GM19023 (cell line): ENCODE results near the gene ZNF417.
"Not testable (repeated sequence)": the region's sequence is repeated elsewhere in the genome, so short reads cannot be mapped to it uniquely, and the experiment has no call there.

Source experiments
- ATAC-seq: cut with Tn5 transposase; IDR thresholded peaks from one replicate; pipeline ENCODE4 v1.9.1; 2021; ENCODE audit warnings: mild to moderate bottlenecking, moderate library complexity; ENCODE audit not compliant: unreplicated experiment

The ZNF417 gene

GRCh38 chr19:57916168-57916995, at the start of gene ZNF417:
Gene ZNF417 (minus strand): TSS chr19:57916592. CDS start chr19:57916411, 181 bp downstream.
- peak; percentile 97 for ATAC-seq

DNA sequence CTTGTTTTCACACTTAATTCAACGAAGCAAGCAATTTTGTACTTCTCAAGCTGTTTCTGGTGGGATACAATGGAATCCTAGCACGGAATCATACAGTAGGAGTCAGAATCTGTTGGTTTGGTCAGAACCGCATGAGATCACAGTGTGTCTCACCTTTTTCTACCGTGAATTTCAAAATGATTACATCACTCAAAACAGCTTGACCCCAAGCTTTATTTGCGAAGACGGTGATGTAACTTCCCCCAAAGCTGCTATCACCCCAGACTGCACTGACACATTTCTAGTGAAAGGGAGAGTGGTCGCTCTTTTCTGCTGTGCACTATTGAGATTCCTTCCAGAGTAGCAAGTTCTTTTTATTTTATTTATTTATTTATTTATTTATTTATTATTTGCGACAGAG, 48.4 kb upstream of the ZNF417 start:
- no peak for ATAC-seq

- no peak for ATAC-seq
Measured at GRCh38 chr19:57961785-57962184, 45.4 kb upstream of the ZNF417 start.

GRCh38 chr19:57954996-57955395, 38.6 kb upstream of the ZNF417 start:
- ATAC-seq, result no peak

GRCh38 chr19:57949702-57950101, 33.3 kb upstream of the ZNF417 start:
- no peak for ATAC-seq

DNA sequence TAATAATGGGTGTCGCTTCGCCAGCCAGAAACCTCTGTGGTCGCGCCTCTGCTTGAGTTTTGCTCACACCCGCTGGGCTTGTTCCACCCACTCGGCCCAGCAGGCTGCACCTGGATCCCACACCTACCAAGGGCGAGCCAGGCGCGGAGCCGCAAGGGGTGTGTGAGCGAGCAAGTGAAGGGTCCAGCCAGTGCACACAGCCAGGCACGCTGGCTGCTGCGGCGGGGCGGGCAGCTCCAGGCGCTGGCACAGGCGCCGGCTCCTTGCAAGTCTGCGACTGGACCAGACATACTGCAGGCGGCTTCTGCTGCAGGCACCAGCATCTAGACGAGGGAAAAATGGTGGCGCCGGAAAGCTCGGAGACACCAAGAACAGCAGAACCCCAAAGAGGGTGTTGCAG, 32.9 kb upstream of the ZNF417 start:
- ATAC-seq, result no peak

DNA sequence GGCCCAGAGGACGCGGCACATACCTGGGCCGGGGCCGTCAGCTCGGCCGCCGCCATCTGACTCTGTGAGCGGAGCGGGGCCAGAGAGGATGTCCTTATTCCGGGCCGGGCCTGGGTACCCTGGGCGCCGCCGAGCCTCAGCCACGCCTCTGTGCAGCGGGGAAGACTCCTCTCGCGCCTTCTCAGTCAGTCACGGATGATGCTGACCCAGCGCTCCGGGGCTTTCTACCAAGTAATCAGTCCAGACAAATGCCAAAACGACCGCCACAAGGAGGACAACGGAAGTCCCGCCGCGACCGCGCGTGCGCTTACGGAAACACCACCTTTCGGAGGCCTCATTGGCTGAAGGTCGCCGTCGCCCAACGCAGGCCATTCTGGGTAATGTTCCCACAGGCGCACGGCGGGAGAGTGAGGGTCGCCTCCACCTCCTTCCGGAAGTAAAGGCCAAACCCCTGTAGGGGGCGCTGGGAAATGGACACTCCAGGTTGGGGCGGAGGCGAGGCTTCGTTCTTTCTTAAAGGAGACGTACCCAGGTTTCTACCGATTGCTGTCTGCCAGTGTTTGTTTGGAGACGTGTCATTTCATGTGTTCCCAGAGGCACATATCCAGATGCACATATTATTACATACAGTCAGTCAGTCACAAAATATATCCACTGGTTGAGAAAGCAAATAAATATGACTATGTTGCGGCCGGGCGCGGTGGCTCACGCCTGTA, 31.2 kb upstream of the ZNF417 start, which contains the start of gene ZNF256:
ZNF256 (minus strand) TSS at position 288 of the 716 bp plus-strand sequence; CDS start at position 56, 232 bp downstream.
- peak; percentile 86 for ATAC-seq

GRCh38 chr19:57947088-57947418, 30.7 kb upstream of the ZNF417 start:
- peak; percentile 20 for ATAC-seq

- ATAC-seq, result no peak
Measured at GRCh38 chr19:57946316-57946715, 29.9 kb upstream of the ZNF417 start.

DNA sequence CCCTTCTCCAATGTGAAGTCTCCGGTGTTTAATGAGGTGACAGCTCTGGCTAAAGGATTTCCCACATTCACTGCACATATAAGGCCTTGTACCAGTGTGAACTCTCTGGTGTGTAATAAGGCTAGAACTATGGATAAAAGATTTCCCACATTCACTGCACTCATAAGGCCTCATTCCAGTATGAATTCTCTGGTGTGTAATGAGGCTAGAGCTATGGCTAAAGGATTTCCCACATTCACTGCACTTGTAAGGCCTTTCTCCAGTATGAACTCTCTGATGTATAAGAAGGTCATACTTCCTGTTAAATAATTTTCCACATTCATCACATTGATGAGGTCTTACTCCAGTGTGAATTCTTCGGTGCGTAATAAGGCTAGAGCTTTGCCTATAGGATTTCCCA, 25.2 kb upstream of the ZNF417 start:
- ATAC-seq, result no peak

DNA sequence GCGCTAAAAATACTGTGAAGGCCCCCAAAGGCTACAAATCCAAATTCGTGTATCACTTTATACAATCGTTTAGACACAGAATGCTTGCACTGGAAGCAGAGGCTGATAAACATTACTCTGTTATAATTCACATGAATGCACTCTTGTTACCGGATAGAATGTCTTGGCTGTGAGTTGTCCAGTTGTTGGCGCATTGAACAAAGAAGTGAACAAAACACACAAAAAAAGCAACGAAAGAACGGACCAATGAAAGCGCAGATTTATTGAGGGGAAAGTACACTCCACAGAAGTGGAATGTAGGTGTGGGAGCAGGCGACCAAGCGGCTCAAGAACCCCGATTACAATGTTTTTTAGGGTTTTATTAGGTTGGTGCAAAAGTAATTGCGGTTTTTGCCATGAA, 19.3 kb upstream of the ZNF417 start:
- ATAC-seq, result no peak

DNA sequence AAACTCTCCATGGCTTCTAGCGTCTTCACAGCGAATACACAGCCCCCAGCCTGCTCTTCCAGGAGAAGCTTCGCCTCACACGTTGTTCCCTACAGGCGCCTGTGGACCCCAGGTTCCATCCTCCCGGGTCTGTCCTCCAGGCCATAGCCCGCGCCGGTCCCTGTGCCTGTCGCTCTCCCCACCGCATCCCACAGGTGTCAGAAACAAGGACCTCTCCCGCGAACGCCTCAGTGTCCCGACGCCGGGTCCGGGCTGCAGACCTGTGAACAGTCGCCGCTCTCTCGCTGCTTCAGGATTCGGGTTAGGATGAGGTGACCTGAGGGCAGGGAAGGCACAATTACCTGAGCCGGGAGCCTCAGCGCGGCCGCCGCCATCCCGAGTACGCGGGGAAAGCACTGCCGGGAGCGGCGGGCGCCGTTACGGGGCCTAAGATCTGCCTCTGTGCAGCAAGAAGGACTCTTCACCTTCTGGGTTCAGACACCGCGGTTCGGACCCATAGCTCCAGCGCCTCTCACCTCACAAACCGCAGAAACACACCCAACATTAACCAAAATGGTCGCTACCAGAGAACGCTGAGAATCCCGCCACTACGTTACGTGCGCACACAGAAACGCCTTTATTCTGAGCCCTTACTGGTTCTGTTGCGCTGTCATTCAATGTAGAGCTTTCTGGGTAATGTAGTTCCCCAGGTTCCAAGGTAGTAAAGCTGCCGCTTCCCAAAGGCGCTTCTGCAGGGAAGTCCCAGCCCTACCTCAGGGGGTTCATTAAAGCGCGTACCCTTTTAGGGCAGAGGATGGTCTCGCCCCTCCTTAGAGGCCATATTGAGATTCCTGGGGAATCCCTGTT, 18.7 kb upstream of the ZNF417 start, which contains the start of gene ZNF418:
ZNF418 (minus strand) TSS at position 583 of the 846 bp plus-strand sequence. CDS start 1,580 bp downstream, outside the sequence.
- no peak for ATAC-seq

DNA sequence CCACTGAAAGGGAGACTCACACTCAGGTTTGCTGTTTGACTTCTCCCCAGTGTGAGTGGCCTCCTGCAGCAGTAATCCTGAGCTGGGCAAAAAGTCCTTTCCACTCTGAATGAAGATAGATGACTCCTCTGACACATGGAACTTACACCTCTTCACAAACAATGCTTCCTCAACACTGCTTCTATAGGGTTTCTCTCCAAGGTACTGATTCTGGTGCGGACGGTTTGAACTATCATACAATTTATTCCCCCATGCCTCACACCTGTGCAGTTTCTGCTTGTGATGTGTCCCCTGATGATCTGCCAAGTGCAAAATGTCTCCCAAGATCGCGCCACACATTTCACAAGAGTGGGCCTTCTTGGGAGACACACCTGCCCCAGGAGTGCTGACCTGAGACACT, 11.2 kb upstream of the ZNF417 start:
- no peak for ATAC-seq

- no peak for ATAC-seq
Measured at GRCh38 chr19:57914531-57914930, 1.9 kb downstream of the ZNF417 start.

DNA sequence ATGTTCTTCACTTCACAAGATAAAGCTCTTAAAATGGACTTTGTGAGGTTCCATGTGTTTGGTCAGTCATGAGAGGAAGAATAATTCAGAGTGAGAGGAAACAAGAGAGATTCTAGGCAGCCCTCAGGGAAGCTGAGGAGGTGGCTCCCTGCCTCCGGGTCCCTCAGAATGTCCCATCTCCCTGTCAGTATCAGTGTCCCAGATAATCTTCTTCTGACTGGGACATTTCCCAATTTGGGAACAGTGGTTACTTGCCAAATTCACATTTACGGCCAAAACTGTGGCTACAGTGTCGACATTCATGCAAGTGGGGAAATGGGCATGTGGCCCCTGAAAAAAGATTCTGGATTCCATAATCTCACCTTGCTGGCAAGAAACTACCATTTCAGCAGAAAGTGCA, 9.0 kb downstream of the ZNF417 start:
- ATAC-seq, result no peak

- no peak for ATAC-seq
Measured at GRCh38 chr19:57905258-57905657, 11.1 kb downstream of the ZNF417 start.

- no peak for ATAC-seq
Measured at GRCh38 chr19:57903618-57904184, 12.7 kb downstream of the ZNF417 start.

- no peak for ATAC-seq
Measured at GRCh38 chr19:57900311-57900710, 16.1 kb downstream of the ZNF417 start.

GRCh38 chr19:57890706-57891105, 25.7 kb downstream of the ZNF417 start:
- not testable (repeated sequence) for ATAC-seq

- ATAC-seq, result no peak
Measured at GRCh38 chr19:57888560-57889231, 27.7 kb downstream of the ZNF417 start, which contains the start of gene ZNF814. Gene ZNF814 (minus strand): TSS chr19:57889037. CDS start chr19:57888802, 235 bp downstream.
